A549 (cell line): ENCODE data around the gene ITGB3. TPM values are rescaled to one million over a fixed set of nuclear protein-coding genes. Genes with fewer than 3 reads are reported as not detected.

Source experiments
- ATAC-seq, 2 experiments: fragments of 200-7000 bp in 1 of 2; fragments of >200 bp in 1 of 2; cut with Nextera tagmentation in 1 of 2; cut with Tn5 transposase in 1 of 2; 3 replicates each; pipeline versions ENCODE4 v1.8.0 to v1.9.1; 2018 to 2020; ENCODE audit warnings: mild to moderate bottlenecking in 1 of 2, moderate library complexity in 1 of 2
- CTCF ChIA-PET: fragments of 300-600 bp; sonication (Branson Sonifier 250); formaldehyde crosslinking; extraction: SDS; loops from one replicate; lab custom pipeline; 2021; ENCODE audit warnings: antibody characterized with exemption, inconsistent platforms; lab: Yijun Ruan, JAX
- POLR2A ChIA-PET: fragments of 350-600 bp; formaldehyde crosslinking; extraction: SDS; loops from one replicate; lab custom pipeline; 2021; ENCODE audit warnings: antibody characterized with exemption, inconsistent platforms; lab: Yijun Ruan, JAX
- DNase-seq, 2 experiments: peaks; one replicate each; pipeline versions ENCODE4 v3.0.0 to v3.0.0-alpha.2; 2011 to 2016; ENCODE audit warnings: low read depth in 1 of 2, low spot score in 1 of 2
- FAIRE-seq: peaks from 2 replicates; lab custom pipeline; 2011; peaks lifted over from hg19 to GRCh38; lab: Jason Lieb, UNC
- H3K27ac ChIP-seq, 2 experiments: fragments of >200 bp; sonication (Bioruptor Twin); formaldehyde crosslinking; 3 replicates each; pipeline ENCODE4 v1.5.1; 2016 to 2017
- H3K4me1 ChIP-seq: fragments of >200 bp; sonication (Bioruptor Twin); formaldehyde crosslinking; 3 replicates; pipeline ENCODE4 v1.6.1; 2016
- H3K4me2 ChIP-seq: fragments of >200 bp; sonication (Bioruptor Twin); formaldehyde crosslinking; 3 replicates; pipeline ENCODE4 v1.6.1; 2016
- H3K4me3 ChIP-seq: fragments of >200 bp; sonication (Bioruptor Twin); formaldehyde crosslinking; 3 replicates; pipeline ENCODE4 v1.5.1; 2016
- H3K9me3 ChIP-seq: fragments of >200 bp; sonication (Bioruptor Twin); formaldehyde crosslinking; 3 replicates; pipeline ENCODE4 v1.6.1; 2016
- CEBPB ChIP-seq, 2 experiments: fragments of >200 bp in 1 of 2; sonication (Bioruptor Twin) in 1 of 2; formaldehyde crosslinking in 1 of 2; IDR thresholded peaks; 2 replicates each; pipeline ENCODE4 v1.6.1; 2012 to 2016
- CHD2 ChIP-seq: fragments of 150-350 bp; IDR thresholded peaks from 2 replicates; pipeline ENCODE4 v1.6.1; 2014; ENCODE audit warnings: low read length; ENCODE audit not compliant: partially characterized antibody
- CTCF ChIP-seq: fragments of >200 bp; sonication (Bioruptor Twin); formaldehyde crosslinking; IDR thresholded peaks from 3 replicates; pipeline ENCODE4 v1.5.1; 2016
- EP300 ChIP-seq, 2 experiments: fragments of >200 bp; sonication (Bioruptor Twin); formaldehyde crosslinking; IDR thresholded peaks; 2 replicates in 1 of 2; 3 replicates in 1 of 2; pipeline ENCODE4 v1.6.1; 2016 to 2017
- FOSL2 ChIP-seq, 2 experiments: fragments of 450-650 bp in 1 of 2; fragments of >200 bp in 1 of 2; sonication (Bioruptor Twin) in 1 of 2; formaldehyde crosslinking; IDR thresholded peaks; 2 replicates each; pipeline versions ENCODE4 v1.5.0 to v1.6.1; 2016 to 2020; ENCODE audit warnings: mild to moderate bottlenecking in 1 of 2, moderate library complexity in 1 of 2
- GATA3 ChIP-seq: IDR thresholded peaks from 2 replicates; pipeline ENCODE4 v1.6.1; 2012; ENCODE audit warnings: borderline replicate concordance
- HDAC2 ChIP-seq: fragments of 200-600 bp; sonication (generic); IDR thresholded peaks from 2 replicates; pipeline ENCODE4 v1.6.1; 2016
- HES2 ChIP-seq: fragments of >200 bp; sonication (Bioruptor Twin); formaldehyde crosslinking; IDR thresholded peaks from 2 replicates; pipeline ENCODE4 v1.6.1; 2016
- HEYL ChIP-seq: fragments of 250-450 bp; sonication (Bioruptor Pico); IDR thresholded peaks from 2 replicates; pipeline ENCODE4 v1.8.0; 2021; ENCODE audit warnings: mild to moderate bottlenecking, moderate library complexity
- HMGXB4 ChIP-seq: fragments of 250-450 bp; sonication (Bioruptor Pico); IDR thresholded peaks from 2 replicates; pipeline ENCODE4 v1.5.0; 2021; ENCODE audit warnings: mild to moderate bottlenecking, moderate library complexity, borderline replicate concordance
- HOXB13 ChIP-seq: fragments of 250-450 bp; sonication (Bioruptor Pico); IDR thresholded peaks from 2 replicates; pipeline ENCODE4 v1.5.0; 2020; ENCODE audit warnings: low read depth, mild to moderate bottlenecking, moderate library complexity
- JUN ChIP-seq, 2 experiments: fragments of >200 bp; sonication (Bioruptor Twin); formaldehyde crosslinking; IDR thresholded peaks; 2 replicates in 1 of 2; 3 replicates in 1 of 2; pipeline ENCODE4 v1.6.1; 2016 to 2017
- MAFK ChIP-seq: fragments of 450-650 bp; IDR thresholded peaks from 2 replicates; pipeline ENCODE4 v1.6.1; 2014; ENCODE audit not compliant: partially characterized antibody
- MAX ChIP-seq: IDR thresholded peaks from 2 replicates; pipeline ENCODE4 v1.6.1; 2012
- PBX3 ChIP-seq: IDR thresholded peaks from 2 replicates; pipeline ENCODE4 v1.6.1; 2012
- POLR2A ChIP-seq: IDR thresholded peaks from 2 replicates; pipeline ENCODE4 v1.6.1; 2012; ENCODE audit warnings: mild to moderate bottlenecking, low read length
- POLR2AphosphoS2 ChIP-seq: conservative IDR thresholded peaks from 2 replicates; pipeline ENCODE4 v1.6.1; 2012; ENCODE audit warnings: low read length, improper control_type of control experiment, inconsistent platforms
- RFX5 ChIP-seq: fragments of 450-650 bp; IDR thresholded peaks from 2 replicates; pipeline ENCODE4 v1.7.1; 2014; ENCODE audit warnings: antibody characterized with exemption, mild to moderate bottlenecking, moderate library complexity
- TFCP2L1 ChIP-seq: fragments of 250-450 bp; sonication (Bioruptor Pico); IDR thresholded peaks from 2 replicates; pipeline ENCODE4 v1.5.0; 2021; ENCODE audit warnings: mild to moderate bottlenecking
- USF2 ChIP-seq: fragments of 450-650 bp; IDR thresholded peaks from 2 replicates; pipeline ENCODE4 v1.6.1; 2014; ENCODE audit warnings: antibody characterized with exemption
- WGBS: methylation state at CpG from one replicate; pipeline ENCODE4 v1.1.6; 2017; ENCODE audit errors: missing lambda C conversion rate; 5-methylcytosine and 5-hydroxymethylcytosine counted together
- polyA plus RNA-seq, 4 experiments: library from polyadenylated mRNA; depleted of rRNA in 3 of 4; stranded (reverse); fragments of >200 nt; fragmentation: RNase III in 1 of 4; extraction: RNeasy Plus Mini Kit Qiagen cat#74134 plus additional on column Dnase treatment in 1 of 4; gene quantifications; 2 replicates in 3 of 4; 3 replicates in 1 of 4; pipeline ENCODE4 v1.2.3, GENCODE V29; 2011 to 2017

ITGB3 gene
- polyA plus RNA-seq, 2 of the 4 experiments (the other 2 are of a cell fraction): 0.34 to 5.0 TPM

GRCh38 chr17:47305302-47305923, 51.8 kb downstream of the ITGB3 start:
- peaks cover 13% of the 10 kb centered on the region; the same call in 2 of the 3 replicates for H3K9me3 ChIP-seq
- peak overlapping the region in 1 of 2 experiments; percentile 73; a peak in 3 of 6 replicates for H3K27ac ChIP-seq
- FAIRE-seq (peak; percentile 95), DNase-seq (peak; percentile 35 to 66), ATAC-seq (peak; percentile 58 to 89)
- WGBS: 41% methylated on average over 4 of the region's 4 CpGs
- H3K4me3 ChIP-seq: no peak overlapping the region
- H3K4me2 ChIP-seq: peak overlapping the region; percentile 23
- TF ChIP-seq GATA3 (peak; percentile 79), MAX (0 out of 2 replicates have a peak, but pooled peaks have one; percentile 38), CTCF (no peak), CEBPB (IDR thresholded peaks at IDR 0.05) (0 out of 4 replicates have a peak, but pooled peaks of 1 of the 2 experiments have one; percentile 12), MAFK (peak; percentile 69), EP300 (IDR thresholded peaks at IDR 0.05) (0 out of 5 replicates have a peak, but pooled peaks of 1 of the 2 experiments have one; percentile 26), JUN (IDR thresholded peaks at IDR 0.05) (0 out of 5 replicates have a peak, but pooled peaks of 1 of the 2 experiments have one; percentile 22), RFX5 (no peak), FOSL2 (IDR thresholded peaks at IDR 0.05) (no peak), FOSL2 (CRISPR knock-in tag; IDR thresholded peaks at IDR 0.05) (peak; percentile 42; the same call in 1 of the 2 replicates), TFCP2L1 (CRISPR knock-in tag) (no peak)
- H3K4me1 ChIP-seq: peaks cover 20% of the 10 kb centered on the region
- ChIA-PET CTCF (interaction anchor here (0.8 to 4.5 kb wide), 8 partner anchors 9 to 311 kb away, joined by 3 to 31 read pairs (median 3); partner anchors contain the start of gene EFCAB13), POLR2A (interaction anchor here (0.9 kb wide), 1 partner anchor 19 kb away, joined by 3 read pairs; the partner anchor contains the start of gene EFCAB13)

- H3K4me1 ChIP-seq: peaks cover 18% of the 10 kb centered on the region
- CTCF ChIA-PET: interaction anchor here (1.1 to 11.6 kb wide), 3 partner anchors 23 to 79 kb away, joined by 3 to 204 read pairs (median 3); no protein-coding TSS in a partner anchor
- TF ChIP-seq HDAC2 (no peak), HES2 (no peak), USF2 (no peak), CHD2 (no peak), POLR2A (no peak), HEYL (CRISPR knock-in tag) (no peak), POLR2AphosphoS2 (no peak), PBX3 (no peak), RFX5 (no peak), HOXB13 (CRISPR knock-in tag) (no peak), HMGXB4 (CRISPR knock-in tag) (no peak)
- no peak overlapping the region for H3K4me3 ChIP-seq
- POLR2A ChIA-PET: interaction anchor here (1.4 kb wide), 1 partner anchor 14 kb away, joined by 3 read pairs; the partner anchor contains the start of gene EFCAB13
- FAIRE-seq (no peak), DNase-seq (no peak), ATAC-seq (no peak)
- WGBS: 61% methylated on average over 4 of the region's 4 CpGs
- H3K4me2 ChIP-seq: no peak overlapping the region
- H3K27ac ChIP-seq: no peak overlapping the region
- no peaks in the 10 kb centered on the region for H3K9me3 ChIP-seq
These were observed 56.6 kb downstream of the ITGB3 start for GRCh38 chr17:47310186-47310733.
